ENCODE results near the gene BCR.

BCR gene

GRCh38 chr22:23204541-23205157 lies 24.3 kb downstream of the BCR start:
- TF ChIP-seq POLR2A (IDR thresholded peaks at IDR 0.05; ENCODE audit: low read length) (no peak), GATA1 (IDR thresholded peaks at IDR 0.05; ENCODE audit: low read depth, low read length) (no peak)
- no peak for DNase-seq

GRCh38 chr22:23205339-23206049 lies 25.2 kb downstream of the BCR start:
- no peak for DNase-seq
- no peak for TF ChIP-seq GATA1 (IDR thresholded peaks at IDR 0.05; ENCODE audit: low read depth, low read length)
- TF ChIP-seq POLR2A (IDR thresholded peaks at IDR 0.05; ENCODE audit: low read length) = no peak

GRCh38 chr22:23206915-23207314 lies 26.6 kb downstream of the BCR start:
- TF ChIP-seq GATA1 (IDR thresholded peaks at IDR 0.05; ENCODE audit: low read depth, low read length) = no peak
- no peak for TF ChIP-seq POLR2A (IDR thresholded peaks at IDR 0.05; ENCODE audit: low read length)
- no peak for DNase-seq

GRCh38 chr22:23207729-23208393 lies 27.6 kb downstream of the BCR start:
- DNase-seq = no peak
- TF ChIP-seq POLR2A (IDR thresholded peaks at IDR 0.05; ENCODE audit: low read length) (no peak), GATA1 (IDR thresholded peaks at IDR 0.05; ENCODE audit: low read depth, low read length) (no peak)

- DNase-seq = no peak
- TF ChIP-seq POLR2A (IDR thresholded peaks at IDR 0.05; ENCODE audit: low read length) (no peak), GATA1 (IDR thresholded peaks at IDR 0.05; ENCODE audit: low read depth, low read length) (no peak)
Measured at GRCh38 chr22:23210428-23211170, 30.3 kb downstream of the BCR start.

- no peak for DNase-seq
- TF ChIP-seq POLR2A (IDR thresholded peaks at IDR 0.05; ENCODE audit: low read length) (no peak), GATA1 (IDR thresholded peaks at IDR 0.05; ENCODE audit: low read depth, low read length) (no peak)
Measured at GRCh38 chr22:23211622-23212021, 31.3 kb downstream of the BCR start.

GRCh38 chr22:23212061-23213021 lies 32.0 kb downstream of the BCR start:
- no peak for DNase-seq

GRCh38 chr22:23213022-23213555 lies 32.8 kb downstream of the BCR start:
- DNase-seq = no peak
- TF ChIP-seq GATA1 (IDR thresholded peaks at IDR 0.05; ENCODE audit: low read depth, low read length) = no peak
- TF ChIP-seq POLR2A (IDR thresholded peaks at IDR 0.05; ENCODE audit: low read length) = no peak

More at GRCh38 chr22:23212061-23213021, 32.0 kb downstream of the BCR start:
- TF ChIP-seq GATA1 (IDR thresholded peaks at IDR 0.05; ENCODE audit: low read depth, low read length) = no peak
- TF ChIP-seq POLR2A (IDR thresholded peaks at IDR 0.05; ENCODE audit: low read length) = no peak

- DNase-seq = peak in 1 of 2 experiments; percentile 18
- TF ChIP-seq POLR2A (IDR thresholded peaks at IDR 0.05; ENCODE audit: low read length) (no peak), GATA1 (IDR thresholded peaks at IDR 0.05; ENCODE audit: low read depth, low read length) (no peak)
Measured at GRCh38 chr22:23213581-23214334, 33.4 kb downstream of the BCR start.

- TF ChIP-seq POLR2A (IDR thresholded peaks at IDR 0.05; ENCODE audit: low read length) (no peak), GATA1 (IDR thresholded peaks at IDR 0.05; ENCODE audit: low read depth, low read length) (no peak)
- DNase-seq = no peak
Measured at GRCh38 chr22:23214398-23214797, 34.1 kb downstream of the BCR start.

- TF ChIP-seq GATA1 (IDR thresholded peaks at IDR 0.05; ENCODE audit: low read depth, low read length) (no peak), POLR2A (IDR thresholded peaks at IDR 0.05; ENCODE audit: low read length) (no peak)
- DNase-seq = peak; percentile 10 to 22
Measured at GRCh38 chr22:23215294-23216241, 35.3 kb downstream of the BCR start.
